A172 (cell line): ENCODE measurements around the gene ENC1. TPM values are rescaled to one million over a fixed set of nuclear protein-coding genes. Genes with fewer than 3 reads are reported as not detected.
A peak's percentile ranks its signal among the peaks of the same experiment; 100 is the strongest.

Experiments
- DNase-seq: peaks from one replicate; pipeline ENCODE4 v3.0.0-alpha.2; 2015; ENCODE audit warnings: low spot score
- total RNA-seq: library from RNA; depleted of rRNA; stranded (reverse); fragments of >200 nt; shearing (Covaris generic); gene quantifications from 2 replicates; pipeline ENCODE4 v1.2.3, GENCODE V29; 2014

Gene ENC1
- total RNA-seq, 1 experiment from 2014 or later: 28.3 TPM

DNA sequence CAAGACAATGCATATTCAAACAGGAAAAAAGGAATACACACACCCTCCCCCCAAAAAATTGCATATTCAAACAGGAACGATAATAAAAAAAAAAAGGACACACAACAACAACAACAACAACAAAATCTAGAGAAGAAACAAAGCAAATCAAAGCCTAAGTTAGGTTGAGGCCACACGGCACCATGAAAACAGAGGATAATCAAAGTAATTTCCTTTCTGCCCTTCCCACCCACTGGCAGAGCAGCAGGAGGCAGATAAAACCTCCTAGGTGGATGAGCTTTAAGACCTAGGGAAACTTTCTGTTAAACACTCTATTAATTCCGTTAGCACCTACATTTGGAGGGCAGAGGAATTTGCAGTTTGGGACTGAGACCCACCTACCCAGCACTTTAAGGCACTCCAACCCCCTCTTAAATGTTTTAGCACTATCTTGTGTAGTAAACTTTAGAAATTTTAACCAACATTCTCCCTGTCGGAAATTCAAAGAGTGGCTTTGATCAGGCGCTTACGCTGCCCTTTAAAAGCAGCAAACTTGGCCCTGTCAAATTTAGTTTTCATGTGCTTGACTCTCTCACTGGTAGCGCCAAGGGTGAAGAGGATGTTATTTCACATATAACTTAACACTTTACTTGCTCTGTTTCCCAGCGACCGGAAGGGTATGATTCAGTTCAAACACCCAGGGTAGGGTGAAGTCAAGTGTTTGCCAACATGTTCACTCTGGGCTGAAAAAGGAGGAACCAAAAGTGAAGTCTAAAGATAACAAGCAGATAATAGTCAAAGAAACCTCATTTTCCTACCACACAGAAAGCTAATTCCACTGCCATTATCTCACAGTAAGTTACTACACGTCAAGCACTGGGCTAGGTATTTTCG lies 9.2 kb downstream of the ENC1 start:
- peak; percentile 90 for DNase-seq

DNA sequence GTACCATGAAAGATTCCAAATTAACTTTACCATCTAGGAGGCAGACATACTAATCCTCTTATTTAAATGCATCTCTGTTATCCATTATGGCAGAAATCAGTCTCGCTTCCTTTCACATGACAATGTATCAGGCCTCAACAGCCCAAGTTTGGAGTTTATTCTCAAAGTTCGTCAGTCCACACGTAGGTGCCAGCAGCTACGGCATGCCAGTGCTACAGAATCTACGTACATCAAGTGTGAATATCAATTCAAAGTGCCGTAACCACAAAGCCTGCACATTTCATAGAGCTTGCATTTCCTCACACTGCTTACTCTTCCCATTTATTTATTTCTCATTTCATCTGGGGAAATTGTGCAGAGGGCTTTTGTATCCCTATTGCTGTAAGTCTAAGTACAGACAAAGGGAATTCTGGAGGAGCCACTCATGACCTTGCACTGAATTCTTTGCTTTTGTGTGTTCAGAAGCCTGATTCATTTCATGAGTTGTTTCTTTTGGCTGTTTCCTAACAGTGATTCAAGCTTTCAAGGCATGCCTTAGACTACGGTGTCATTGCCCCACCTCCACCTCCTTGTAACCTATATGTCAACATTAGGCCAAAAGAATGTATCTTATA lies 10.0 kb downstream of the ENC1 start:
- DNase-seq: peak; percentile 84

DNA sequence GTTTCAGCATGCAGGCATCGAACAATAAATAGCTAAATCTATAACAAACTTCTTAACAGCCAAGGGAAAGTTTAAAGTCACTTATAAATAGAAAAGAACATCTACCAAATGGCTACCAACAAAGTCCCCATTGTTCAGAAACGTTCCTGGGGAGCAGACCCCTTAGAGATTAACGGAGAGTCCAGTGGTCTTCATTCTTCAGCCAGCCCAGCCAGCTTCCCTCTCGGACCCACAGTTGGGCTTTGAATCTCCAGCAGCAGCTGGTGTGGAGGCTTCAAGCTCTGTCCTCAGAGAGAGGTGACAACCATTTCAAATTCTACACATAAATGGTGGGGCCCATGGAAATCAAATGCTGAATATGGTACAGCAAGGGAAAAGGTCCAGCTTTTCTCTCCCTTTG lies 11.2 kb downstream of the ENC1 start:
- DNase-seq: no peak

DNA sequence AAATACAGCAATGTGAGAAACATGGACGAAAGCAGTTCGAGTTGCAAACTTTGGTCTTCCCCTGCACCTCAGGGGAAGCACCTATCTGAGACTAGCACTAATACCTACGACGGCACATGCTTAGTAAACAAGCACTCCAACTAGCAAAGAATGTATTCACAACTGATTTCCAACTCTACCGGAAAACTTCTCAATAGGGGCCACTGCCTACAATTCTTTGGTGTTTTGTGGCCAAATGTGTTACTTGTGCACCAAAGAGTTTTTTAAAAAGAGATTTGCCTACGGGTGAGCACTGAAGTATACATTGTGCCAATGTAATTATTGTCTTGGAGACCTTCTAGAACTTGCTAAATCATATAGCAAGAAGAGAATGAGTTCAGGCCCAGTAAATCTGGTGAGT lies 12.2 kb downstream of the ENC1 start:
- DNase-seq: no peak

DNA sequence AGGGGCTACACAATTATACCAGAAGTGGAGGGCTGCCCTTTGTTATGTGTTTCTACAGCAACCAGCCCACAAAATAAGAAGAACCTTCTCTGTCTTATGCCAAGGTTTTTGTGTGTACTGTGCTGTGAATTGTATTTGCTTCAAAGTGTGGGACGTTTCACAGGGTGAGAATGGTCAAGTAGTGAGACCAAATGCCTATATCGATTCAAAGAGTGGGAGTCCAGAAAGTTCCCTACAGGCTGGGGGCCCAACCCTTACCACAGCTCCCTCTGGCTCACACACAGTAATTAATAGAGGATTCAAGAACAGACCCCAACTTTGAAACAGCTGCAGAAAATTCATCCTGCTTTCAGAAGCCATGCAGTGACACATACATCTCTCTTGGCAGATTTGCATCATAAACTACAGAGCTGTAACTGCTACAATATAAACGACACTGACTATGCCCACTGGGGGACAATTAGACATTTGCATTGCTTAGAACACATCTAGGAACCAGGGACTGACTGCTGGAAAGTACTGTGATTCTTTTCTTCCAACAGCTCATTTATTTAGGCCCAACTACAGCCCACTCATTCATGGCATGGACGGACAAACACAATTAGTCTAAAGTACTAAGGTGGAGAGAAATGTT lies 12.8 kb downstream of the ENC1 start:
- no peak for DNase-seq

DNA sequence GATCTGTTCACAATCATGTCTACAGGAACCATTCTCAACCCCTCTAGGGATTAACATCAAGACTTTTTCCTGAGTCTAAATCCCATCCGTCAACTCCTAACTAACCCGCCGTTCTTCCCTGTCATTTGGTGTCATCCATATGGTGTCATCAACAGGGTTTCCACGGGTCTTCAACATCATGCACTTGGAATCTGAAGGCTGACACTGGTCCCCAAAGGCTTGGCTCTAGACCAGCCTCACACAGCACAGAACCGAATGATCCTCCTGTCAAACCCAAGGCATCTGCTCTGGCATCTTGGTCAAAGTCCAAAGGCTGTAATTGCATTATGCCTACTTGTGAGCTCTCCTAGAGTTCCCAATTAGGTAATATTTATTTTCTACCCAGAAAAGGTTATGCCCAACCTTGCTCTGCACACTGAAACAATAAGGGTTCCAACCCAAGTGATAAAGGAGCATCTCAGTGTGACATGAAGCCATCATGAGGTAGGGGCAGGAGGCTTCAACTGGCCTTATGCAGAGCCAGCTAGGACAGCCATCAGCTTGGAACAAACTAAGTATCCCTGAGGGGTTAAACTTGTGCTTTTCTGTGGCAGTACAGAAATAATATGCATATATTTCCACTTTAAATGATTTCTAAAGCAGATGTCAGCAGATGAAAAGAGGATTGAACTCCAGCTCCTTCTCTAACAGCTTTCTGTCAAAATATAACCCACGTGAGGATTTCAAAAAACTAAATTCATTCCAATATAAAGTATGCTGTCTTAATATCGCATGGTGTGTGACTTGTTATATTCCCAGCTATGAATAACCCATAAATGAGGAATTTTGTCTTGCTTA lies 13.9 kb downstream of the ENC1 start:
- DNase-seq: no peak

DNA sequence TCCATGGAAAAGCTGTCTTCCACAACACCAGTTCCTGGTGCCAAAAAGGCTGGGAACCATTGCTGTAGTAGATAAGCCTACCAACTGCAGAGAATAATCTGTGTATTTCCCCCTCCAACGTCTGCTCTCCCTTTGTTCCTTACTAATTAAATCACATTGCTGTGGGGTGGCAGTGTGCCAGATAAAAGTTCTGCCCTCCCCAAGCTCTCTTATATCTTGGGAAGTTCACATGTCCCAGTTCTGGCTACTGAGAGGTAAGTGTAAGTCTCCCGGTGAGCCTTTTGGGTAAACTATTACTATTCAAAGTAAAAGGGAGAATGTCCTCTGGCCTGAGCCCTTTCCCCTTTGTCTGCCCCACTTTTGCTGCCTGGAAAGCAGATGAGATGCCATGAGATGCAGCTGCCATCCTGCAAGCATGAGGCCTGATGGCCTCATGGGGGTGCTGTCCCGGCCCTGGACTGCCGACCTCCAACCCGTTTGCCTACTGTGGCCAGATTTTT lies 14.7 kb downstream of the ENC1 start:
- peak; percentile 74 for DNase-seq

DNA sequence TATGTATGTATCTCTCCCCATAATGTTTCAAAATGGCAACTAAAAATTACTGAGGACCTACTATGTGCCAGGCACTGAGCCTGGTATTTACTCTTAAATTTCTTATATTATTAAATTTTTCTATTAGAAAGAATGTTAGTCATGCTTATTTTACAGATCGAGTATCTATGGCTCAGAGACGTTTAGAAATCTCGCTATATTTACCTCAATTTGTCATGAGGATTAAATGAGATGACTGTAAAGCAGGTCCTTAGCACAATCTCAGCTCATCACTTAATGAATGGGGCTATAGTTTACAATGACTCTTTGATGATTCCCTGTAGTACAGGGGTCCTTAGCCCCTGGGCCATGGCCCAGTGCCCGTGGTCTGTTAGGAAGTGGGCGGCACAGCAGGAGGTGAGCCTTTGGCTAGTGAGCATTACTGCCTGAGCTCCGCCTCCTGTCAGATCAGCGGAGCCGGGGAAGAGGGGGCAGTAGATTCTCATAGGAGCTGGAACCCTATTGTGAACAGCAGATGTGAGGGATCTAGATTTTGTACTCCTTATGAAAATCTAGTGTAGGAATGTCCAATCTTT lies 15.5 kb downstream of the ENC1 start:
- DNase-seq: no peak

DNA sequence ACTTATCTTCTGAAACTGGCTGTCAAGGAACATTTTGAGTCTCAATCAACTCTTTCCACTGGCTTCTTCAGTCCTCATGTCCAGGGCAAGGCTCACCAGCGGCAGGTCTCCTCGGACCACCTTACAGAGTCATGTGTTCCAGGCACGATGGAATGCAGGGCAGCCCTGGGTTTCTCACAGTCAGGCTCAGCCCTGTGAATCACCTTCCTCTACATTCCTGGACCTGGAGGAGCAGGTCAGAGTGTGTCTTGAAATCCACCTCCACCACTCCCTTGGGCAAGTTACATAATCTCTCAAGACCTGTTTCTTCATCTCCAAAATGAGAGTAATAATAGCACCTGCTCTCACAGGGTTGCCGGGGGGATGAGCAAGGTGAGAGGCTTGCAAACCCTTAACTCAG lies 16.0 kb downstream of the ENC1 start:
- no peak for DNase-seq

DNA sequence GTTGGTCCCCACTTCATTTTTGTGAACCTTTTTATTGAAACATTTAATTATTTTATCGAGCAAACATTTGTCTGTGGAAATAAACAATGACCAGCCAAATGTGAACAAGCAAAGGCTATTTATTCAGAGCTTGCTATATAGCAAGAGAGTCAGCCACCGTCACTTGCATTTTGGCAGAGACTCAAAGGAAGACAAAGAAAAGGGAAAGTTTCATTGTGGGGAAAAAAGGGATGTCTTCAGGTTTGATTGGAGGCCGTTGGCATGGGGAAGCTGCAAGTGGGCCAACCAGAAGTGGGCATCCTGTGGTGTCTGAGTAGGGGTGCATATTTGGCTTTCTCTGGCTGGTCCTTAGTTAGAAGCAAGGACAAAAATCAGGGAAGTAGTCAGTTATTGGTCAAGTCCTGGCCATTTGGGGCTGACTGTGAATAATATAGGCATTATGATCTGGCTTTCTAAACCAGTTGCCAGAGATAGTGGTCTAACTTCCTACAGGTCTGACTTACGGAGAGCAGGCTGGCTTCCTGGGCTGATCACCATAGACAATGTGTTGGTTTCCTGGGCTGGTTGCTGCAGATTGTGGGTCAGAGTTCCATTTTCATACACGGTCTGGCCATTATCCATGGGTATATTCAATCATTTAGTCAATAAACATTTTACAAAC lies 16.6 kb downstream of the ENC1 start:
- DNase-seq: no peak

DNA sequence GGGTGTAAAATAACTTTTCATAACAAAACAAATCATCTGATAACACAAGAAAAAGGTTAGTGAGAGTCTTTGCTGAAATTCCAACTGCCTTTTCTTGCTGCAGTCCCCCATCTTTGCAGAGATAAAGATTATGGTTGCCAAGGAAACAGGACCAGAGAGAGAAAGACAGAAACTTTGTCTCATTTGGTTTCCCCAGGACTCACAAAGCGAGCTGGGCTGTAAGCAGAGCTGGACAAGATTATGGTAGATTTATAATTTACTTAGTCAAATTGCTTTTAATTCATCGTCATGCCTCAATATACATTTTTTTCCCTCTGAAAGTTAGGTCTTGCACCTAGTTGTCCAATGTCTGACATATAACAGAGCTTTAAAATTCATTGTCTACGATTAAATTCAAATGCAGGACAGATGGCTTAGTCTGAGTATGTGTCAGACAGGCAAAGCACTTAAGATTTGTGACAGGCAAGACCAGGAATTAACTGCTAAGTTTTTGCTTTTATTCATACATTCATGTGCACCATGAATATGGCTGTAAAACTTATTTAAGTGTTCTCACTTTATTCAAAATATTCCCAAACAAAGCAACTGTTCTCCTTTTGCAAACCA lies 17.4 kb downstream of the ENC1 start:
- DNase-seq: no peak

DNA sequence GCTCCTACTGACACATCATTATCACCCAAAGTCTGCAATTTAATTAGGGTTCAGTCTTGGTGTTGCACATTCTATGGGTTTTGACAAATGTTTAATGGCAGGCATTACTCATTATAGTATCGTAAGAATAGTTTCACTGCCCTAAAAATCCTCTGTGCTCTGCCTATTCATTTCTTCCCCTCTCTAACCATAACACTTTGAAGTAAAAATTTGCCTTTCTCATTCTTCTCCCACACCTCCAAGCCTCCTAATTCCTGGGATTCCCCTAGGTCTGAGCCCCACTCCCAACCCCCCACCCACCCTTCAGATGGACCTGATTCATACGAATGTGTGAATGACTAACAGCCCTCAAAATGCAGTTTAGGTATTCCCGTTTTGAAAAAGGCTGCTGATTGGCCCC lies 18.4 kb downstream of the ENC1 start:
- DNase-seq: peak; percentile 24

DNA sequence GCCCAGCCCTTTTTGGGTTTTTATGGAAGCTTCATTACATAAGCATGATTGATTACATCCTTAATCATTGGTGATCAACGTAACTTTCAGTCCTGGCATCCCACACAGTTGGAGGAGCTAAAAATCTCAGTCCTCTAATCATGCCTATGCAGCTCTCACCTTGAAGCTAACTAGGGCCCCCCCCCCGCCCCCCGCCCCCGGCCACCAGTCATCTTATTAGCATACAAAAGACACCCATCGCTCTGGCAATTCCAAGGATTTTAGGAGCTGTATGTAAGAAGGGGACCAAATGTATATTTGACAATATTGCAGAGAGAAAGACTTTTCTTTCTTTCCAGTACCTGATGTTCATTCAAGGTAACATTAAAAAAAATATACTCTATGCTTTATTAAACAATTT lies 19.0 kb downstream of the ENC1 start:
- DNase-seq: no peak

DNA sequence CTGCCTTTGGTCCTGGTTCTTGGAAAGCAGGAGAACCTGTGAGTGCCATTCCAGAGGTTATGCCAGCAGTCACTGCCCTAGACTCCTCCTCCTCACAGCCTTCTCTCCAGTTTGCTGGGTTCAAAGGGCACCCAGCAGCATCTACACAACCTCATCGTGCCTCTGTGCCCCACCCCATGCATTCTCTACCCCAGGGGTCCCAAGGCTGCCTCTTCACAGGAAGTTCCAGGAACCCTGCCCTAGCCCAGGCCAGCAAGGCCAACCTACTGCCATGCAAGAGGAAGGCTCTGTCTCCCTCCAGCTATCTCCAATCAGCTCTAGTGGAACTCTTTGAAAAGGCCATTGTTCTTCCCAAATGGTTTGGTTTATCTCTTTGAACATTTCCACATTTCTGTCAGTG lies 21.2 kb downstream of the ENC1 start:
- no peak for DNase-seq

DNA sequence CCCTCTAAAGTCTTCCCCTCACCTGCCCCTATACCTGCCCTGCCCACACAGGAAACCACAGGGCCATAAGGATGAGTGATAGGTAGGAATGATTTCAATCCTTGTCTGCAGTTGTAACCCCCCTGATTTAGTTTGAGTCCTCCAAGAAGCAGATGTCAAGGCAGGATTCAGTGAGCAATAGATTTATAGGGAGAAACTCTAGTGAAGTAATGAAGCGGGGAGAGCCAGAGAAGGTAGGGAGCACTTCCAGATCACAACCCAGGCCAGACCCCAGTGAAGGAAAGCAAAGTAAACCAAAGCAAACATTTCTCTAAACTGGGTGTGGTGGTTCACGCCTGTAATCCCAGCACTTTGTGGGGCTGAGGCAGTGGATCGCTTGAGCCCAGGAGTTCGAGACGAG lies 22.4 kb downstream of the ENC1 start:
- DNase-seq: no peak

DNA sequence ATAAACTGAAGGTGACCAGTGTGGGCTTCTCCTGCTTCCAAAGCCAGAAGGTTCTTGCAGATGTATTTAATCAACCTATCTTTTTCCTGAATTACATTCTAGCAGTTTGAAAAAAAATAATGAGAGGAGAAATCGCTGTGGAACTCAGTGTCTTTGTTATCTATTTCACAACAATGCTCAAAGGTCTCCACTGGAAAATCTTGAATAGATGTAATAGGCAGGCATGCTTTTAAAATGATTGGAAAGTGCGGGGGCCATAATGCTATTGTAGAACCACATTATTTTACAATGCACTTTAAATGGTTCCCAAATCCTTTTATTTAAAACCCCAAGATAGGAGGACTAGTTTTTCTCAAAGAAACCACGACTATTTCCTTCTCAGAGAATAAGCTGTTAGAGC lies 23.3 kb downstream of the ENC1 start:
- no peak for DNase-seq

DNA sequence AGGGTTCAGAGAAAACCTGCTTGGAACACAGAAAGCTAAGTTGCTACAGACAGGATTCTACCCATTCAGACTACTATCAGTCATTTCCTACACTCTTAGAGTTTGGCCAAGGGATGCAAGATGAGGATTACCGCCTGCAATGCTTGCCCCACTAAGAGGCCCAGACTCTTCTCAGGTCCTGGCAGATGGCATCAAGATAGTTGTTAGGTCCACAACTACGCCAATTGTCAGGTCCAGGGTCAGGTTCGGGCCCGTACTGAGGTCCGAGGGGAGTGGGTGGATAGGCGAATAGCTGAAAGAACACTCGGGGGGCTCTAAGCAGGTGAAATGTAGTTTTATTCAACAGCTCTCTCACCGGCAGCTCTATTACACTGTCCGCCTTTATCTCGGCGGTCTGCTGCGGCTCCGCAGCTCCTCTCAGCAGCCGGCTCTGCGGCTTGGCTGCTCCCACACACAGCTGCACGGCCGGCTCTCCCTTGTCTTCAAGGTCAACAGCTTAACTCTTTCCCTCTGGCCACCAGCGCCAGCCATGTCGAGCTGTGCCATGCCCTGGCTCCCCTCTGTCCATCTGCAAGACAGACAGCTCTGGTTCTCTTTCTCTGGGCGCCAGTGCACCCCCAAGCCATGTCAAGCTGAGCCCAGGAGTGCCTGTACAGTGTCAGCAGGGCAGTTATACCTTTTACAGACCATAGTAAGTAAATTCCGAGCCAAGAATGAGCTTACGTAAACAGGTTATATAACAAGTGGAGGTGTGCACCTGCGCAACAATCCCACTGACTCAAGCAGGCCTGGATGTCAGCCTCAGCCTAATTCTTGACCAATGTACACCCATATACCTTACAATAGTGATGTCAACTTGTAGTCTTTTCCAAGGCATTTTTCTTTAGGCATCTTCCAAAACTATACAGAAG lies 24.0 kb downstream of the ENC1 start:
- no peak for DNase-seq

DNA sequence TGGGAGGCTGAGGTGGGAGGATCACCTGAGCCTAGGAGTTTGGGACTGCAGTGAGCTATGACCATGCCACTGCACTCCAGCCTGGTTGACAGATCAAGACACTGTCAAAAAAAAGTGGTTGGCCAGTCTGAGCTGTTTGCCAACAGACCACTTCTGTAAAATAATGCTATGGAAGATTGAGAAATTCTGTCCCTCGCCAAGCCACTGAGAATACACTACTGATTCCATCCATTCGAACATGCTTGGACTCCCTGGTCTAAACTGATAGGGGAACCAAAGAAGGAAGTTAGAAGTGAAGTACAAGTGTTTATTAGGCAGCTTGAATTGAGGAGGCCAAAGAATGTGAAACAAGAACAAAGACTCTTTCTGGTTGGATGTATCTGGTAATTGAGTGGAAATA lies 27.2 kb downstream of the ENC1 start:
- no peak for DNase-seq

DNA sequence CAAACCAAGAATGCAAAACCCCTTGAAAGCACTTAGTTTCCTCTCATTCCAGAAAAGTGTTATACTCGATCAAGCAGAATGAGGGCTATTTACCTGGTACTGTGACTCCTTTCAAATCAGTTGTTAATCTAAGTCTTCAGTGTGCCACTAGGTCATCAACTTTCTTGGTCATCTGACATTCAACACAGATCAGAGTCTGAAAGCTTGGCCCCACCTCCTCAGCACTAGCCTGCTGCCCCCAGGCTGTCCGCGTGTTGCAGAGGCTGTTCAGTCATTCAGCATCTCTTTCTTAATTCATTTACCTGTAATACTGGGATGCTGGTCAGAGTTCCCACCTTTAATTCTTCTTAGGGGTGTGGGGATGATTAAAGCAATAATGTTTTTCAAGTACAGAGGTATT lies 28.5 kb downstream of the ENC1 start:
- no peak for DNase-seq
